ENCODE measurements around the gene CASP2.

GRCh38 chr7:143292876-143293275 is 4.7 kb downstream of the CASP2 start:
- TF ChIP-seq CTCF (IDR thresholded peaks at IDR 0.05) = no peak
- TF ChIP-seq POLR2A (IDR thresholded peaks at IDR 0.05) = no peak
- no peak for TF ChIP-seq EP300 (IDR thresholded peaks at IDR 0.05)
- no peak for TF ChIP-seq POLR2AphosphoS5 (IDR thresholded peaks at IDR 0.05)
